T-helper 1 cell treated with Interleukin-12 subunit alpha and Interleukin-12 subunit beta and Interleukin-4 antibody, amounts not matched to agents 30 μg/mL and 1 μg/mL, for 36 hours (primary cell): ENCODE results near the gene PKP3.
"Not testable (repeated sequence)": the region's sequence is repeated elsewhere in the genome, so short reads cannot be mapped to it uniquely, and the experiment has no call there.

Source experiments
- H3K27ac Mint-ChIP-seq: one replicate; pipeline ENCODE4 v1.8.0; 2021; ENCODE audit warnings: mild to moderate bottlenecking, mixed read lengths
- H3K27me3 Mint-ChIP-seq: one replicate; pipeline ENCODE4 v1.8.0; 2021; ENCODE audit warnings: low read depth, mixed read lengths
- H3K36me3 Mint-ChIP-seq: one replicate; pipeline ENCODE4 v1.8.0; 2021; ENCODE audit warnings: low read depth, mixed read lengths
- H3K4me1 Mint-ChIP-seq: one replicate; pipeline ENCODE4 v1.8.0; 2021; ENCODE audit warnings: low read depth, mixed read lengths
- H3K4me3 Mint-ChIP-seq: one replicate; pipeline ENCODE4 v1.8.0; 2021; ENCODE audit warnings: mild to moderate bottlenecking, moderate library complexity, mixed read lengths
- H3K9me3 Mint-ChIP-seq: one replicate; pipeline ENCODE4 v1.8.0; 2021; ENCODE audit warnings: mixed read lengths

The PKP3 gene

GRCh38 chr11:405954-406795 lies 12.2 kb downstream of the PKP3 start:
- Mint-ChIP-seq H3K27me3 (no peaks in the 10 kb centered on the region), H3K9me3 (no peaks in the 10 kb centered on the region), H3K4me3 (peak overlapping the region; percentile 62), H3K36me3 (peaks cover 2% of the 10 kb centered on the region), H3K4me1 (peaks cover 5% of the 10 kb centered on the region), H3K27ac (peak overlapping the region; percentile 49)

- Mint-ChIP-seq H3K9me3 (no peaks in the 10 kb centered on the region), H3K36me3 (peaks cover 2% of the 10 kb centered on the region), H3K4me1 (peaks cover 5% of the 10 kb centered on the region), H3K27me3 (no peaks in the 10 kb centered on the region), H3K4me3 (no peak overlapping the region), H3K27ac (no peak overlapping the region)
Measured at GRCh38 chr11:406796-407650, 13.0 kb downstream of the PKP3 start.

- no peak overlapping the region for H3K4me3 Mint-ChIP-seq
- peaks cover 2% of the 10 kb centered on the region for H3K36me3 Mint-ChIP-seq
- H3K4me1 Mint-ChIP-seq: peaks cover 5% of the 10 kb centered on the region
- H3K27ac Mint-ChIP-seq: no peak overlapping the region
- no peaks in the 10 kb centered on the region for H3K9me3 Mint-ChIP-seq
- H3K27me3 Mint-ChIP-seq: no peaks in the 10 kb centered on the region
Measured at GRCh38 chr11:407651-408123, 13.7 kb downstream of the PKP3 start.

- Mint-ChIP-seq H3K27me3 (no peaks in the 10 kb centered on the region), H3K27ac (no peak overlapping the region), H3K4me3 (no peak overlapping the region)
Measured at GRCh38 chr11:408154-409007, 14.4 kb downstream of the PKP3 start.

DNA sequence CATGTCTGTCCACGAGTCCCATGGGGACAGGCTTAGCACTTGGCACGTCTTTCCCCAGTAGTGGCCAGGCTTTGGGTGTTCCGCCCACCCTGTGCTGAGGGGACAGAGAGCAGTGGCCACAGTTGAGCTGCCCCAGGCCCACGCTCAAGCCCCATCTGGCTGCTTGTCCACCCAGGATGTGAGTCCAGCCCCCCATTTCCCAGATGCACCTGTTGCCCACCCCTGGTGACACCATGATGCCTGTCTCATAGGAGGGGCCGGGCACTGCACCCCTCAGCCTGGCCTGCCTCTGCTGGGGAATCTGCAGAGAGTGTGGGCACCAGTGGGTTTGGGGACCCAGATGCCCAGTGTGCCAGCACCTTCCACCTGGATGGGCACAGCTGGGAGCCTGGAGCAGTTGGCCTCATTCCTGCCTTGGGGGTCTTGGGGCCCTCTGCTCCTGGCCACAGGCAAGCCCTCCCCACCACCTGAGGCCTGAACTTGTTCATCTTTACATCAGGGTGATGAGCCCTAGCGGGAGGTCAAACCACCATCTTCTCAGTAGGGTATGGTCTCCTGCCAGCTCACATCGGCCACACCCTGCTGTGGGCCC lies 15.1 kb downstream of the PKP3 start:
- Mint-ChIP-seq H3K9me3 (no peaks in the 10 kb centered on the region), H3K4me3 (no peak overlapping the region), H3K36me3 (peaks cover 5% of the 10 kb centered on the region), H3K4me1 (peaks cover 12% of the 10 kb centered on the region), H3K27me3 (no peaks in the 10 kb centered on the region), H3K27ac (no peak overlapping the region)

More at GRCh38 chr11:408154-409007, 14.4 kb downstream of the PKP3 start:
- no peaks in the 10 kb centered on the region for H3K9me3 Mint-ChIP-seq
- H3K36me3 Mint-ChIP-seq: peaks cover 3% of the 10 kb centered on the region
- peaks cover 10% of the 10 kb centered on the region for H3K4me1 Mint-ChIP-seq

DNA sequence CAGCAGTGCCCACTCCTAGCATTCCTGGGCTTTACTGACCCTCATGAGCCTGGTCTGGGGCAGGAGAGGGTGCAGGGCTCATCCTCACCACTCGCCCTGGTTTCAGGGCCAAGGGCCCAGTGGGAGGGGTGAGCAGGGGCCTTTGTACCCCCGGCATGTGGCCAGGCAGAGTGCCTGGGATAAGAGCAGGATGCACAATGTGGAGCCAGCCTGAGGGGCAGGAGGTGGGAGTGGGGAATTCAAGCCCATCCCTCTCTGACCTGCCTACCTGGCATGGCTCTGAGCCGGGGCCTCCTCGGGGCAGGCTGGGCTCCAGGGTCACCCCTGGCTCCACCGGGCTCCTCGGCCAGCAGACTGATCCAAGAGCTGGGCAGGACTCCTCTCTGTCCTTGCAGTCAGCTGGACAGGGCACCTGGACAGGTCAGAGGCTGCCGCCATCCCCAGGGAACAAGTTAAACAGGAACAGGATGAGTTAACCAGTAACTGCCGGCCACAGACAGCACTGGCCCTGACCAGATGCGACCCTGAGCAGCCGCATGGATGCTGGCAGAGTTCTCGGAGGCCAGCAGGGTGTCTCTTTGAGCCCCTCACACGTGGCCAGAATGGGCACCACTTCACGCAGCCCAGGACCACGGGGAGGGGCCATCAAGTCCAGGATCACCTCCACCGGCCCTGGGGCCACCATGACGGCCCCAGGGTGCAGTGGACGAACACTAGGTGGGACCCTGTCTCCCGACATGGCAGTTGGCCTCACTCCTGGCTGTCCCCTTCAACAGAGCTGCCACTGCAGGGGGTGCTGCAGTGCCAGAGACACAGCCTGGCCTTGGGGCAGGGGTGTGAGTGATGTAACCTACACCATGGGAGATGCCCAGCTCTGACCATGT lies 15.8 kb downstream of the PKP3 start:
- Mint-ChIP-seq H3K4me3 (no peak overlapping the region), H3K27me3 (no peaks in the 10 kb centered on the region), H3K36me3 (peaks cover 5% of the 10 kb centered on the region), H3K27ac (no peak overlapping the region), H3K9me3 (no peaks in the 10 kb centered on the region), H3K4me1 (peaks cover 19% of the 10 kb centered on the region)

- not testable (repeated sequence) for H3K9me3 Mint-ChIP-seq, H3K27ac Mint-ChIP-seq, H3K36me3 Mint-ChIP-seq, H3K4me3 Mint-ChIP-seq, H3K27me3 Mint-ChIP-seq
- peaks cover 23% of the 10 kb centered on the region for H3K4me1 Mint-ChIP-seq
Measured at GRCh38 chr11:410711-411110, 16.7 kb downstream of the PKP3 start.

DNA sequence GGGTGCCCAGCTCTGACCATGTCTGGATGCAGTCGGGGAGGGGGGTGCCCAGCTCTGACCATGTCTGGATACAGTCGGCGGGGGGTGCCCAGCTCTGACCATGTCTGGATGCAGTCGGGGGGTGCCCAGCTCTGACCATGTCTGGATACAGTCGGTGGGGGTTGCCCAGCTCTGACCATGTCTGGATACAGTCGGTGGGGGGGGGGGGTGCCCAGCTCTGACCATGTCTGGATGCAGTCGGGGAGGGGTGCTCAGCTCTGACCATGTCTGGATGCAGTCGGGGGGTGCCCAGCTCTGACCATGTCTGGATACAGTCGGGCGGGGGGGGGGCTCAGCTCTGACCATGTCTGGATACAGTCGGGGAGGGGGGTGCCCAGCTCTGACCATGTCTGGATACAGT lies 17.5 kb downstream of the PKP3 start:
- H3K9me3 Mint-ChIP-seq, H3K4me3 Mint-ChIP-seq, H3K36me3 Mint-ChIP-seq, H3K27ac Mint-ChIP-seq, H3K27me3 Mint-ChIP-seq: not testable (repeated sequence)
- H3K4me1 Mint-ChIP-seq: peaks cover 28% of the 10 kb centered on the region

DNA sequence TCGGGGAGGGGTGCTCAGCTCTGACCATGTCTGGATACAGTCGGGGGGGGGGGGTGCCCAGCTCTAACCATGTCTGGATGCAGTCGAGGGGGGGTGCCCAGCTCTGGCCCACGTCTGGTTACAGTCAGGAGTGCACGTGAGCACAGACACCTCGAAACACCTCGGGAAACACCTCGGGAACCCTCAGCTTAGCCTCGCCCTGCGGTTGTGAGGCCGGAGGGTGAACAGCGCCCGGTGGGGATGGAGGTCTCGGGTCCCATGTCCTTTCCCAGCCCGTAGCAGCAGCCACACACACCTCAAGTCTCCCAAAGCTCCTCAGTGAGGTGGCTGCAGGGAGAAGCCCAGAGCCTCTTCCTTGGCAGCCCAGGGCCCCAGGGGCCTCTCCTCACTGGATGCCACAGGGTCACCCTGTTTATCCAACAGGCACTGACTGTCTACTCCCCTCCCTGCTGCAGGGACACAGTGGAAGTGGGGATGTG lies 18.7 kb downstream of the PKP3 start:
- Mint-ChIP-seq H3K4me1 (peaks cover 28% of the 10 kb centered on the region), H3K9me3 (no peaks in the 10 kb centered on the region), H3K27ac (no peak overlapping the region), H3K36me3 (peaks cover 3% of the 10 kb centered on the region), H3K27me3 (no peaks in the 10 kb centered on the region), H3K4me3 (no peak overlapping the region)

DNA sequence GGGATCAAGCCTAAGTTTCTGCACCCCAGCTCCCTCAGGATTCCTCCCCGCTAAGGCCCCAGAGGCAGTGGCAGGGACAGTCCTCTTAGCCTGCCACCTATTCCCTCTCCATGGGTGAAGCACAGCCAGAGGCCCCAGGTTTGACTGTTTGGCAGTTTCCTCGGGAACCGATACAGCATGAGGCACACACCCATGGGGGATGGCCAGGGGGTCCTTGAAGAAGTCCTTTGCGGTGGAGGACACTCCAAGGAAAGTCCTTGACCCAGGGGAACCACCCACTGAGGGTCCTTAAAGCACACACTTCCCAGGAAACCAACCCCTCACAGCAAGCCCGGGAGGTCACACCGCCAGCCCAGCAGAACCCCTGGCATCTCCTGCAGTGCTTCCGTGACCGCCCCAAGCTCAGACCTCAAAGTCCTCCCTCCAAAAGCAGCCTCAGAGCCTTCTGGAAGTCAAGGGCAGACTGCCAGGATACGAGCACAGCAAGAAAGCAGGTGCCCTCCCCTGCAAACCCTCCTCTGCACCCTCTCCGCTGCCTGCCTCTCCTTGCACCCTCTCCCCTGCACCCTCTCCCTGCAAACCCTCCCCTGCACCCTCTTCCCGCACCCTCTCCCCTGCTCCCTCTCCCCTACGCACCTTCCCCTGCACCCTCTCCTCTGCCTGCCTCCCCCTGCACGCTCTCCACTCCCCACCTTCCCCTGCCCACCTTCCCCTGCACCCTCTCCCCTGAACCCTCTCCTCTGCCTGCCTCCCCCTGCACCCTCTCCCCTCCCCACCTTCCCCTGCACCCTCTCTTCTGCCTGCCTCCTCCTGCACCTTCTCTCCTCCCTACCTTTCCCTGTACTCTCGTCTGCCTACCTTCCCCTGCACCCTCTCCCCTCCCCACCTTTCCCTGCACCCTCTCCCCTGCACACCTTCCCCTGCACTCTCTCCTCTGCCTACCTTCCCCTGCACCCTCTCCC lies 19.4 kb downstream of the PKP3 start:
- Mint-ChIP-seq H3K9me3 (no peaks in the 10 kb centered on the region), H3K4me3 (peak overlapping the region; percentile 100), H3K27me3 (no peaks in the 10 kb centered on the region), H3K27ac (peak overlapping the region; percentile 13), H3K36me3 (peaks cover 5% of the 10 kb centered on the region), H3K4me1 (peaks cover 28% of the 10 kb centered on the region)

- no peaks in the 10 kb centered on the region for H3K27me3 Mint-ChIP-seq
- peak overlapping the region; percentile 100 for H3K4me3 Mint-ChIP-seq
- no peaks in the 10 kb centered on the region for H3K9me3 Mint-ChIP-seq
- H3K4me1 Mint-ChIP-seq: peaks cover 28% of the 10 kb centered on the region
- H3K27ac Mint-ChIP-seq: peak overlapping the region; percentile 94
- H3K36me3 Mint-ChIP-seq: peaks cover 8% of the 10 kb centered on the region
Measured at GRCh38 chr11:414318-414857, 20.4 kb downstream of the PKP3 start.

- H3K4me3 Mint-ChIP-seq: peak overlapping the region; percentile 100
- H3K36me3 Mint-ChIP-seq: peaks cover 8% of the 10 kb centered on the region
- no peaks in the 10 kb centered on the region for H3K27me3 Mint-ChIP-seq
- H3K9me3 Mint-ChIP-seq: no peaks in the 10 kb centered on the region
- H3K27ac Mint-ChIP-seq: peak overlapping the region; percentile 94
- H3K4me1 Mint-ChIP-seq: peaks cover 26% of the 10 kb centered on the region
Measured at GRCh38 chr11:415640-416041, 21.6 kb downstream of the PKP3 start.
